NOMO-1 treated with dmso at 0.1 percent for 144 hours (cell line): ENCODE data around the gene SLC9C1.
"Not testable (repeated sequence)": the region's sequence is repeated elsewhere in the genome, so short reads cannot be mapped to it uniquely, and the experiment has no call there.

Experiments used
- DNase-seq: peaks from one replicate; lab custom pipeline; 2025; ENCODE audit not compliant: unreplicated experiment; lab: John Stamatoyannopoulos, UW

Gene SLC9C1

DNA sequence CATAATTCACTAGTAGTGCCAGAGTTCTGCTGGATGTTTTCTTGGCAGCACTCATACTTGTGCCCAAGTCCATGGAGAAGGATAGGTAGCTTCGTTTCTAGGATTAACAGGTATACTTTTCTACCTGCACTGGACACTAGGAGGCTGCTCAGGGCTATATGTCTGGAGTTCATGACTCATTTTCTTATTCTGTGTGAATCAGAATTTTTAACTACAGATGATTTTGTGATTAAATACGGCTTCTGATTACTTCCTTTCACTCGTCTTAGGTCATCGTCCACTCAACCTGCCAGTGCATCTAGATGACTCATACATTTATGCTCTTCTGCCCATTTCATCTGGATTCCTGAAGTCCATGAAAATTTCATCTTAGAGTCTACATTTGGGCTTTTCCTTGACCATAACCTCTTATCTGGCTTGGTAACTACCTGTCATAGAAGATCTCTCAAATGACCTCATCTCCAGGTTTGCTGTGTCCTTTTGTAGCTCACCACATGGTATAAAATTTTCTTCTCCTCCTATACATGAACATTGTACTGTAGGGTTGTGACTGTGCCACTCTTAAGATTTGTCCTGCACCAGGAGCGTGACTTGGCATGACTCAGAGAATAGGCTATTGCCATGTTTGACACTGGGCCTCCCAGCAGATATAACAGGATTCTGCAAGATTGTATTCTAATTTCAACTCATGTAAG is 94.2 kb downstream of the SLC9C1 start:
- no peak for DNase-seq

DNA sequence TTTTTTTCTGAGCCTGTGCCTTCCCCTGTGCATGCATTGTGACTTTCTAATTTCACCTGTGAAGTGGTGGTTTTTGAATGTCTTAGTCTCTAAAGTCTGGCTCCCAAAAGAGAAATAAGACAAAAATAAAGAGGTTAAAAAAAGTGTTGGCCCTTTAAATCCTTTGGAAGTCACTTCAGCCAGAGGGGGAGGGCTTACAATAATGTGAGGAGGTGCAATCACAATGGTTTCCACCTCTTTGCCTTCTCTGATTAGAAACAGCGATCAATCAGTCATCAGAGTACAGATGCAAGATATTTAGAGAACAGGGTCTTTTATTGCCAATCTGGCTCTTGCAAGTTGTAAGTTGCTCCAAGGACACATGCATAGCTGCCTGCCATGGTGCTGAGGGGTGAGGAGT is 96.9 kb downstream of the SLC9C1 start:
- DNase-seq = no peak

DNA sequence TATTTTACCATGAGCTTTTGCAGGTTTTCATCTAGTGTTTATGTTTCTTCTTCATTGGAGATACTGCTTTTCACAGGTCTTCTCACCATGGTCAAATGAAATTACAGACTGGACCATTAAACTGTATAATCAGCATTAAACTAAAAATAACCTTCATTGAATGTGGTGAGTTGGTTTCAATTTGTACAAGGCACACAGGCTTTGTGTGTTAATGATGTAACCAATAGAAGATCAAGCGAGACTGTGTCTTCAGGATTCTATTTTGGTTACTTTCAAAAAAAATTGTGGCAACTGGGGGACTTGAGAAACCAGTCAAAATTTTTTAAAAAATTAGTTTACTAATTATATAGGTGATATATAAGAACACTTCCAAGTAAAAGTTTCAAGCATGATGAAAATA is 106.7 kb downstream of the SLC9C1 start:
- DNase-seq = no peak

DNA sequence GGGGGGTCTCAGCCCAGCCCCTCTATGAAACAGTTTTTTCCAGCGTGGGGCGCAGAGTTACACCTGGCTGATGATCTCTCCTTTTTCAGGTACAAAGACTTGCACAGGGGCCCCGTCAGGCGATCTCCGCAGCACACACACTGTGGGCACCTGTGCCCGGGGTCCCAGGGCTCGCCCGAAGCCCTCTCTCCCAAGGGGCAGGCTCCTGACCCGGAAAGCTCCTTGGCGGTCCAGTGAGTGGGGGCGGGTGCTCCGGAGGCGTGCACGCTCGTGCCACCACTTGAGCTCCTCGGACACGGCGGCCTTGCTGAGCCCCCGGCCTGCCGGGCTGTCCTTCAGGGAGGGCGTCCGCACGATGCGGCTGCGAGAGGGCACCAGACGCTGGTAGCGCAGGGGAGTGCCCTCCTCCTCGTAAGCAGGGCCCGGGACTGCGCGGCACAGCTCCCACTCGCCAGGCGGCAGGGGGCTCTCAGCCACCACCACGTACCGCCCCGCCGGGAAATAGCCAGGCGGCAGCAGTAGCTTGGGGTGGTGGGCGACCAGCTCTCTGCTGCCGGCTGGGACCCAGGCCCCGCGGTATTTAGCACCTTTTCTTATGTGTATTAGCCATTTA is 108.5 kb downstream of the SLC9C1 start:
- not testable (repeated sequence) for DNase-seq

DNA sequence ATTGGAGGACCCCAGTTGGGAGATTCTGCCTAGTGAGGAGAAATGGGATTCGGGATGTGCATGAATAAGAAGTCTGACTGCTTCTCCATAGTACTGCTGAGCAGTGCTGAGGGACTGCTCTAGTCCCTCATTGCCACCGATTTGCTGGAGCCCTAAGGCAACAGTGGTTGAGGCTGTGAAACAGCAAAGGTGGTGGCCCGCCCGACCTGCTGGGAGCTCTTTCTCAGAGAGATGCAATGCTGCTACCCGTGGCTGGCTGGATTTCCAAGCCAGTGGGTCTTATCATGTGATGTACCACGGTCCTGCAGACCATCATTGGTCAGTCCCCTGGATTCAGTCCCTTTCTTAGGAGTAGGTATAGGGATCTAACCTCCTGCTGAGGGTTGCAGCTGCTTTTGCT is 118.4 kb downstream of the SLC9C1 start:
- DNase-seq = no peak

DNA sequence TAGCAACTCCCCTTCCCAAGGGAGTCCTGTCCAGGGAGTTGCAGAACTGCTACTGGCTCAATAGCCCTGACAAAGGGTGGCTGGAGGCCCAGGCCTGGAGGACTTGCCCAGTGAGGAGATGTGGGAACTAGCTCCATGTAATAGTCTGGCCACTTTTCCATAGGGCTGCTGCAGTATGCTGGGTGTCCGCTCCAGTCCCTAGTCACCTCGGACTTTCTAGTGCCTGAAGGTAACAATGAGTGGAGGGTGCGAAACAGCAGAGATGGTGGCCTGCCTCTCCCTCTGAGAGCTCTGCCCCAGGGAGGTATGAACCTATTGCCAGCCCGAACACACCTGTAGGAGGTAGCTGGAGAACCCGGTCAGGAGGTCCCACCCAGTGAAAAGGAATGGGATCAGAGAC is 119.0 kb downstream of the SLC9C1 start:
- no peak for DNase-seq

DNA sequence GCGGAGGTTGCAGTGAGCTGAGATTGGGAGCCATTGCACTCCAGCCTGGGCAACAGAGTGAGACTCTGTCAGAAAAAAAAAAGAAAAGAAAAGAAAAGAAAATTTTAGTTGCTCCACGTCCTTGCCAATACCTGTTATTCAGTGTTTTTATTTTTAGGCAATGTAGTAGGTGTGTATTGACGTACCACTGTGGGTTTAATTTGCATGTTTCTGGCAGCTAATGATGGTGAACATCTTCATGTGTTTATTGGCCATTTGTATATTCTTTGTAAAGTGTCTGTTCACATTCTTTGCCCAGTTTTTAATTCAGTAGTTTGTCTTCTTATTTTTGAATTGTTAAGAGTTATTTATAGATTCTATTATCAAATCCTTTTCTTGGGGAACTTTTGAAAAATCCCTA is 122.9 kb downstream of the SLC9C1 start:
- no peak for DNase-seq

DNA sequence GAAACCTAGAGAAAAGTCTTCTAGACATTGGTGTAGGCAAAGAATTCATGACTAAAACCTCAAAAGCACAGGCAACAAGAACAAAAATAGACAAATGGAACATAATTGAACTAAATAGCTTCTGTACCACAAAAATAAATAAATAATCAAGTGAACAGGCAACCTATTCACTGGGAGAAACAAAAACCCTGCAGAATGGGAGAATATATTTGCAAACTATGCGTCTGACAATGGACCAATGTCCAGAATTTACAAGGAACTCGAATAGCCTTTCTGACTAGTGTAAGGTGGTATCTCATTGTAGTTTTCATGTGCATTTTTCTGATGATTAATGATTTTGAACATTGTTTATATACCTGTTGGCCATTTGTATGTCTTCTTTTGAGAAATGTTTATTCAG is 124.0 kb downstream of the SLC9C1 start:
- DNase-seq = no peak

DNA sequence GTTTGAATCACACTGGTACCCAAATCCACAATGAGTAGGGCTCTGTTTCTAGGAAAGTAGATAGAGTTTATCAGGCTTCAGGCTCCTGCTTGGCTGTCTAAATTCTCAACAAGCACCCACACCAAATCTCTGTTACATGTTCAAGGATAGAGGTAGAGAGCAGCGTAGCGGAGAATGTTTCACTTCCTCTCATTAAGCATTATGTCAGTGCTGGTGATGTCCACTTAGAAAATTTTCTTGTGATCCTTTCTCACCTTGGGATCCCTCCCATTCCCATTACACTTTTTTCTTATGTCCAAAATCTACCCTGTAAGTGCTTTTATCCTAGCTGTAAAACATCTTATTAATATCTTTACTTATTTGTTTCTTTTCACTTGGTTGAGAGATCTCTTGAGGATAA is 126.3 kb downstream of the SLC9C1 start:
- no peak for DNase-seq

DNA sequence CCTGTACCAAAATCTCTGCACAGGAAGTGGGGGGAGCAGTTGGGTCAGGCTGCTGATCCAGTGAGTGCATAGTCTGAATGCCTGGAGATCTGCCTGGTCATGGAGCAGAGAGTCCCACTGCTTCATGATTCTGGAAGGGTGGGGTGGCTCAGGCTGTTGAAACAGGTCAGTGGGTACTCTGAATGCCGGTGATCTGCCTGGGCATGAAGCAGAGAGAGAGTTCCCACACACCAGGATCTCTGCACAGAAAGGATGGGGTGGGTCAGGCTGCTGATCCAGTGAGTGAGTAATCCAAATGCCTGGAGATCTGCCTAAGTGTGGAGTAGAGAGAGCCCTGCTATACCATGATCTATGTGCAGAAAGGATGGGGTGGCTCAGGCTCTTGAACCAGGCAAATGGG is 144.9 kb downstream of the SLC9C1 start:
- no peak for DNase-seq

DNA sequence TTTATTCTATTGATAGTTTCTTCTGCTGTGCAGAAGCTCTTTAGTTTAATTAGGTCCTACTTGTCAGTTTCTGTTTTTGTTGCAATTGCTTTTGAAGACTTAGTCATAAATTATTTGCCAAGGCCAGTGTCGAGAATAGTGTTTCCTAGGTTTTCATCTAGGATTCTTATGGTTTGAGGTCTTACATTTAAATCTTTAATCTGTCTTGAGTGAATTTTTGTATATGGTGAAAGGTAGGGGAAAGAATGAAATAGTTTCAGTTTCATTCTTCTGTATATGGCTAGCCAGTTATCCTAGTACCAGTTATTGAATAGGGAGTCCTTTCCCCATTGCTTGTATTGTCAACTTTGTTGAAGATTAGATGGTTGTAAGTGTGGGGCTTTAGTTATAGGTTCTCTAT is 150.3 kb downstream of the SLC9C1 start:
- no peak for DNase-seq

DNA sequence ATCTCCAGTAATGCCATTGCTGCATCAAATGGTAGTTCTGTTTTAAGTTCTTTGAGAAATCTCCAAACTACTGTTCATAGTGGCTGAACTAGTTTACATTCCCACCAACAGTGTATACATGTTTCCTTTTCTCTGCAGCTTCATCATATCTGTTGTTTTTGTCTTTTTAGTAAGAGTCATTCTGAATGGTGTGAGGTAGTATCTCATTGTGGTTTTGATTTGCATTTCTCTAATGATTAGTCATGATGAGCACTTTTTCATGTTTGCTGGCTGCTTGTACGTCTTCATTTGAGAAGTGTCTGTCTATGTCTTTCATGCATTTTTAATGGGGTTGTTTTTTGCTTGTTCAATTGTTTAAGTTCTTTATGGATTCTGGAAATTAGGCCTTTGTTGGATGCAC is 150.8 kb downstream of the SLC9C1 start:
- no peak for DNase-seq

DNA sequence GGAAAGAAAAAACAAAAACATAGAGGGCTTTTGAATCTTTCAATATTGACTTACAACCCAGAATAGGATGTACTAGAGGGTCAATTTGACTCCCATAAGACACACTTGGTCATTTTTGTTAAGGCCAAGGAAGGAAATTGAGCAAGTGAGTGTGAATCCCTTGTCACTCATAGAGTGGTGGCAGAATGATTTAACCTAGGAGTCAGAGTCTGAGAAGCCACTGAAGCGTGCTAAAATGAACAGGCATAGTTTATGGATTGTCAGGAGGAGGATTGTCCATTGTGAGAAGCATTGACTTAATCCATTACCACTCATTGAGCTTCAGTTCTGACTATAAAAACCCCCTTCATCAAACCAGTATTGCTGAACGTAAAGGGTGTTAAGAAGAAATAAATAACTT is 152.7 kb downstream of the SLC9C1 start:
- no peak for DNase-seq

DNA sequence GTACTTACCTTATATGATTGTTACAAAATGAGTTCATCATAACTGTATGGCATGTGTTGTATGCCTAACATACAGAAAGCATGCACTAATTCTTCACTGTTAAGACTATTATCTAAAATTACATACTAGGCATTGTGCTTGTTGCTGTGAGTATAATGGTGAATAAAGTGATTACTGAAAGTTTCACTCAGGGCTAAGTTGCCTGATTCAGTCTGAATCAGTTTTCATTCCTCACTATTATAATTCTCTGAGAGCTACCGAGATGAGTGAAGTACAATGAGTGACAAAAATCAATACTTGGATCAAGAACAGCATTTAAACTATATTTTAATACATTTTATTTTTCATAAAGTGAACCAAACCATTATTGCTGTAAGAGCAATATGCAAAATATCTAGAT is 153.4 kb downstream of the SLC9C1 start:
- DNase-seq = no peak

DNA sequence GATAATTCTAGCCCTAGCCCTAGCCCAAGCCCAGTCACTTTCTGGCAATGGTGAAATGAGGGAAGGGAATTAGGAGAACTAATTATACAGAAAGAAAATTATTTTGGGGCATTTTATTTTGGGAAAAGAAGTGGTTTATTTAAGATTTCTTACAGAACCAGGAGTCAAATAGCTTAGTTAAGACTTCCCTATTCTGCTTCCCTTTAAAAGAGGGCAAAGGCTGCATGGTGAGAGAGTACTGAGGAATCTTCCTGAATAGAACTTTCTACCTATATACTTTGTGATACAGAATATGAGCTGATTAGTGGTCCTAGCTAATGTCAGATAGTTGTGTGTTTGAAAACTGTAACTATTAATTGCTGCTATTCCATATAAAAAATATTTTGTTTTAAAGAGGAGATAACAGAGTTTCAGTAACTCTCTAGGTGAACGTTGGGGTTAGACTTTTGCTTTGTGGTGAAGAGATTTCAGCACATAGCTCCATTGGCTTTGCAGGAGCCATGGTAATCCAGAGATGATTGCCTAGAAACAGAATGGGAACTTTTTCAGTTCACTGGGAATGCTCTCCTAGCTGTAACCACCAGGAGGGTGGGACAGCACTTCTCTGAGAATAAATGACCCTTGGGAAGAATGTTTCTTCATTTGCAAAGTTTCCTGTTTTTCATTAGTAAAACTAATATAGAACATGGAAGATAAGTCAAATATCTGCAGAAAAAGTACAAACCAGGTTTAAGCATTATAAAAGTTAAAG is 155.6 kb downstream of the SLC9C1 start:
- no peak for DNase-seq

DNA sequence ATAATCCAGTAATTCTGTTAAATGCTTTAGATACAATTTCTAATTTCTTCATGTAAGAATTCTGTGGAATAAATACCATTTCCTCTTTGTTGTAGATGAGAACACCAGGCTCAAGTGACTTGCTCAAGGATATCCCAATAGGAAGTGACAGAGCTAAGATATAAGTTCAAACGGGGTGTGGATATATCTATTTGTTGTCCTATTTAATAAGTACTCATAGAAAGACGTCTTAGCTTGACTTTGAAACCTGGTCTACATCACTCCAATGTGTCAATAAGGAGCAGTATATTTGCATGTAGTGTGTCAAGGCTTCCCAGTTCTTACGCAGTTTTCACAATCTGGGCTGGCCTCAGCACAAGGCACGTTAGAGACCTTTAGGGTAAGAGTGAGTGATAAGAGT is 156.2 kb downstream of the SLC9C1 start:
- no peak for DNase-seq

DNA sequence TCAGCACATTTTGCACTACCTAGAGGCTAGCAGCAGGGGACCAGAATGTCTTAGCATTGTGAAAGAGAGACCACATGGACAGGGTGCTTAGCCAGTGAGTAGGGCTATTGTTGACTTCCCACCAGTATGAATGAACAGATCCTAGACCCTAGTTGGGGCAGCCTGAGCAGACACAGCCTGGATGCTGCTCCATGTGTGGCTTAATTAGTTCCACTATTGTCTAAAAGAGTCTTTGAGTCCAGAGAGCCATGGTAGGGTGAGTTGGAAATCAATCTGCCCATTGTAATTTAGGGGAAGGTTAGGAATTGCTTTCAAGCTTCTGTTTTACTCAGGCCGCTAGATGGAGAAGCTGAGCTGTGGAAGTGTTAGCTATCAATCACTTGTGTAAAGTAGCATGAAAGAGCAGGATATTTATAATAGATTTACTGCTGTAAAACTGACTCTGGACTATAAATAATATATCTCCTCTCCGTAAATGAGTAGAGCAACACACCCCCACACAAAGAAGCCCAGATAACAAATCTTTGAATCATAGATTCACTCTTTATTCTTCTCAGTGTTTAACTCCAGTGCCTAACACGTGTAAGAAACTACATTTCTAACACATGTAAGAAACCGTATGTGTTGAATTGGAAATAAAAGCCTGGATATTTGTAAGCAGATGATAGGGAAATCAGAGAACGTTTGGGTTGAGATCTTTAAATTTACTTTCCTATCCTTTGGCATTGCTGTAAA is 156.9 kb downstream of the SLC9C1 start:
- DNase-seq = peak; percentile 15

DNA sequence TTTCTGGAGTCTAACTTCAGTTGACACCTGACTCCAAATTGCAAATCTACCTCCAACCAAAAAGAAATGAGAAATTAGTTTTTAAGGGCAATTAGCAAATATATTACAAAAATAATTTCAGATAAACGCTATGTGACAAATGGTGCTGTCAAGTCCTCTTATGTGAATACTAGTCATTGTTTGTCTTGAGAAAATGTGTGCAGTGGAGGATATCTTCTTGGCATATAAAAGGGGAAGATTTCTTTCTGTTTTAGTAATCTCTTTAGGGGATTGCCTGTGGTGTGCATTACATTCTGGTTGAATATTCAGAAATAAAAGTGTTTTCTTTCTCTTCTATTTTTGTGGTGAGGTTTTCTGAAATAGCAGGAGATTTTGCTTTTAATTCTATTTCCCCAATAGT is 158.0 kb downstream of the SLC9C1 start:
- DNase-seq = no peak

DNA sequence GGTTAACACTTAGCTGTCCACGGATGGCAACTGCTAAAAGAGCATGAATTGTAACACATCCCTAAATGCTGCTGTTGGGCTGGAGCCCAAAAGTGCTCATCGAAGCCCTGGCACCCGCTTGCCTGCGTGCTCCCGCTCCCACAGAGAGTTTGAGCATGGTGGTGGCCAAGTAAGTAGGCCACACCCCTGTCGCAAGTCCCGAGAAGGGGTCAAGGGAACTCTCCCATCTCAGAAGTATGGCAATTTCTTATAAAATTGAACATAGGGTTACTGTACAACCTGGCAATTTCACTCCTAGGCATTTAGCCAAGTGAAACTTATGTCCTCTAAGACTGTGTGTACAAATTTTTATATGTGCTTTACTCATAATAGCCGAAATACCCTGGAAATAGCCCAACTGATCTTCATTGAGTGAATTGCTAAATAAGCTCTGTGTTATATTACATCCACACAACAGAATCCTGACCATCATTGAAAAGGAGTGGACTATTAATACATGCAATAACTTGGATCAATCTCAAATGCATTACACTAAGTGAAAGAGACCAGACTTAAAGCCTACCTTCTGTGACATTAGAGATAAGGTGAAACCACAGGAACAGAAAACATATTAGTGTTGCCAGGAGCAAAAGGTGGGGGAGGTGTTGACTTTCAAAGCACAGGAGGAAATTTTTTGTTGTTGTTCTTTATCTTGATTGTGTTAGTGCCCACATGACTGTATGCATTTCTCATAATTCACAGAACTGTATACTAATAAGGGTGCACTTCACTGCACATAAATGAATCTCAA is 159.5 kb downstream of the SLC9C1 start:
- DNase-seq = no peak

DNA sequence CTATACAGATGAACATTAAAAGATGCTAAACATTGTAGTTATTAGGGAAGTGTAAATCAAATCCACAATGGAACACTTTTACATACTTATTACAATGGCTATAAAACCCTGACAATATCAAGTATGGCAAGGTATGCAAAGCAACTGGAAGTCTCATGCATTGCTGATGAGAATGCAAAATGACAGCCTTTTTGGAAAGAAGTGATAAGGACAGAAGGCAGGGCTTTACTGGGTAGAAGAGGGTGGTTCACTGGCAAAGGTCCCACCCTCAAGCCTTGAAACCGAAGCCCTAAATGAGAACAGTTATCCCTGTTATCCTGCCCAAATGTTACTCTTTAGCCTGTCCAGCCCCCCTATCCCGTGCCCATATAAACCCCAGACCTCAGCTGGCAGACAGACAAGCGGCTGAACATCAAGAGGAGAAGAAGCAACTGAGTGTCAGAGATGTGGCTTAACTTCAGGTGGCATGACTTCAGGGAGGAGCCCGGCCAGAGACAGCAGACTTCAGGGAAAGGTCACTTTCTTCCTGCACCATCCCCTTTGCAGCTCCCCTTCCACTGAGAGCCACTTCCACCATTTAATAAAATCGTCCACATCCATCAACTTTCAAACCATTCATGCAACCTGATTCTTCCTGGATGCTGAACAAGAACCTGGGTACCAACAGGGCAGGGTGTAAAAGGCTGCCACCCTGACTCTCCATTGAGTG is 160.2 kb downstream of the SLC9C1 start:
- DNase-seq = no peak
